Smooth muscle cell (in vitro differentiated cells): ENCODE results near the gene WNK1. TPM values are rescaled to one million over a fixed set of nuclear protein-coding genes. Genes with fewer than 3 reads are reported as not detected.

Experiments used
- DNase-seq: peaks from one replicate; lab custom pipeline; 2025; ENCODE audit not compliant: unreplicated experiment; lab: John Stamatoyannopoulos, UW
- H2AFZ ChIP-seq: fragments of 200-600 bp; sonication (generic); 2 replicates; pipeline ENCODE4 v1.6.0; 2016; ENCODE audit warnings: antibody characterized with exemption, low read depth, mild to moderate bottlenecking
- H3F3A ChIP-seq: fragments of 200-600 bp; sonication (generic); 2 replicates; pipeline ENCODE4 v1.6.0; 2017; ENCODE audit warnings: antibody characterized with exemption, low read depth
- H3K27ac ChIP-seq: fragments of 200-600 bp; sonication (generic); 2 replicates; pipeline ENCODE4 v1.5.1; 2016; ENCODE audit warnings: low read depth, mild to moderate bottlenecking
- H3K27me3 ChIP-seq: fragments of 200-600 bp; sonication (generic); 2 replicates; pipeline ENCODE4 v1.6.1; 2016; ENCODE audit warnings: low read depth, mild to moderate bottlenecking
- H3K36me3 ChIP-seq: fragments of 200-600 bp; sonication (generic); 2 replicates; pipeline ENCODE4 v1.5.1; 2016; ENCODE audit warnings: low read depth
- H3K4me1 ChIP-seq: fragments of 200-600 bp; sonication (generic); 2 replicates; pipeline ENCODE4 v1.5.1; 2016; ENCODE audit warnings: low read depth
- H3K4me2 ChIP-seq: fragments of 200-600 bp; sonication (generic); 2 replicates; pipeline ENCODE4 v1.6.0; 2016; ENCODE audit warnings: mild to moderate bottlenecking
- H3K4me3 ChIP-seq: fragments of 200-600 bp; sonication (generic); 2 replicates; pipeline ENCODE4 v1.5.1; 2016; ENCODE audit warnings: mild to moderate bottlenecking
- H3K79me2 ChIP-seq: fragments of 200-600 bp; sonication (generic); 2 replicates; pipeline ENCODE4 v1.6.0; 2016; ENCODE audit warnings: low read depth, mild to moderate bottlenecking
- H3K9ac ChIP-seq: fragments of 200-600 bp; sonication (generic); 2 replicates; pipeline ENCODE4 v1.6.0; 2016; ENCODE audit warnings: low read depth
- H3K9me3 ChIP-seq: fragments of 200-600 bp; sonication (generic); replicated peaks from 2 replicates; pipeline ENCODE4 v1.5.1; 2016; ENCODE audit warnings: low read depth
- H4K20me1 ChIP-seq: fragments of 200-600 bp; sonication (generic); 2 replicates; pipeline ENCODE4 v1.6.0; 2016; ENCODE audit warnings: low read depth
- WGBS: methylation state at CpG from one replicate; pipeline ENCODE4 v1.1.7; 2016; ENCODE audit warnings: low lambda C conversion rate; 5-methylcytosine and 5-hydroxymethylcytosine counted together
- polyA plus RNA-seq: library from polyadenylated mRNA; unstranded; fragments of >200 nt; fragmentation: Nextera tagmentation; extraction: Ambion mirVana; gene quantifications from 2 replicates; pipeline ENCODE4 v1.2.1, GENCODE V29; 2016
- total RNA-seq: library from RNA; depleted of rRNA; stranded (reverse); fragments of >200 nt; gene quantifications from 2 replicates; pipeline ENCODE4 v1.2.3, GENCODE V29; 2014
- TF ChIP-seq, protein P1 (sequence below): fragments of 200-600 bp; sonication (generic); IDR thresholded peaks from 2 replicates; pipeline ENCODE4 v1.5.1; 2017; ENCODE audit warnings: borderline replicate concordance, mild to moderate bottlenecking, antibody characterized with exemption; ENCODE audit not compliant: insufficient read depth, poor library complexity, severe bottlenecking

Gene WNK1
- total and polyA plus RNA-seq, 2 experiments from 2014 or later, result 42.2 to 104 TPM

GRCh38 chr12:907413-908185, 155.2 kb downstream of the WNK1 start:
- no peak overlapping the region for H3K27ac ChIP-seq
- H2AFZ ChIP-seq, result no peak overlapping the region
- TF ChIP-seq, protein P1, sequence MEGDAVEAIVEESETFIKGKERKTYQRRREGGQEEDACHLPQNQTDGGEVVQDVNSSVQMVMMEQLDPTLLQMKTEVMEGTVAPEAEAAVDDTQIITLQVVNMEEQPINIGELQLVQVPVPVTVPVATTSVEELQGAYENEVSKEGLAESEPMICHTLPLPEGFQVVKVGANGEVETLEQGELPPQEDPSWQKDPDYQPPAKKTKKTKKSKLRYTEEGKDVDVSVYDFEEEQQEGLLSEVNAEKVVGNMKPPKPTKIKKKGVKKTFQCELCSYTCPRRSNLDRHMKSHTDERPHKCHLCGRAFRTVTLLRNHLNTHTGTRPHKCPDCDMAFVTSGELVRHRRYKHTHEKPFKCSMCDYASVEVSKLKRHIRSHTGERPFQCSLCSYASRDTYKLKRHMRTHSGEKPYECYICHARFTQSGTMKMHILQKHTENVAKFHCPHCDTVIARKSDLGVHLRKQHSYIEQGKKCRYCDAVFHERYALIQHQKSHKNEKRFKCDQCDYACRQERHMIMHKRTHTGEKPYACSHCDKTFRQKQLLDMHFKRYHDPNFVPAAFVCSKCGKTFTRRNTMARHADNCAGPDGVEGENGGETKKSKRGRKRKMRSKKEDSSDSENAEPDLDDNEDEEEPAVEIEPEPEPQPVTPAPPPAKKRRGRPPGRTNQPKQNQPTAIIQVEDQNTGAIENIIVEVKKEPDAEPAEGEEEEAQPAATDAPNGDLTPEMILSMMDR, result no peak
- no peaks in the 10 kb centered on the region for H3K4me1 ChIP-seq
- H3K9ac ChIP-seq, result no peak overlapping the region
- H3F3A ChIP-seq, result peaks cover 3% of the 10 kb centered on the region
- H3K9me3 ChIP-seq, result no peaks in the 10 kb centered on the region
- H3K4me2 ChIP-seq, result no peak overlapping the region
- WGBS, result 90% methylated on average over 16 of the region's 16 CpGs
- H3K36me3 ChIP-seq, result peaks cover 31% of the 10 kb centered on the region
- DNase-seq, result no peak
- H3K79me2 ChIP-seq, result peaks cover 12% of the 10 kb centered on the region
- no peak overlapping the region for H3K4me3 ChIP-seq
- no peaks in the 10 kb centered on the region for H3K27me3 ChIP-seq
- H4K20me1 ChIP-seq, result peaks cover 37% of the 10 kb centered on the region

GRCh38 chr12:909861-910260, 157.5 kb downstream of the WNK1 start:
- no peak overlapping the region for H3K27ac ChIP-seq
- H4K20me1 ChIP-seq, result peaks cover 17% of the 10 kb centered on the region
- 94% methylated on average over 3 of the region's 3 CpGs for WGBS
- DNase-seq, result no peak
- no peak overlapping the region for H3K9ac ChIP-seq
- no peaks in the 10 kb centered on the region for H3K27me3 ChIP-seq
- H3K9me3 ChIP-seq, result no peaks in the 10 kb centered on the region
- TF ChIP-seq, protein P1, result no peak
- peaks cover 9% of the 10 kb centered on the region for H3F3A ChIP-seq
- no peaks in the 10 kb centered on the region for H3K79me2 ChIP-seq
- no peak overlapping the region for H2AFZ ChIP-seq
- peaks cover 19% of the 10 kb centered on the region for H3K36me3 ChIP-seq
- H3K4me3 ChIP-seq, result no peak overlapping the region
- H3K4me1 ChIP-seq, result no peaks in the 10 kb centered on the region
- no peak overlapping the region for H3K4me2 ChIP-seq

DNA sequence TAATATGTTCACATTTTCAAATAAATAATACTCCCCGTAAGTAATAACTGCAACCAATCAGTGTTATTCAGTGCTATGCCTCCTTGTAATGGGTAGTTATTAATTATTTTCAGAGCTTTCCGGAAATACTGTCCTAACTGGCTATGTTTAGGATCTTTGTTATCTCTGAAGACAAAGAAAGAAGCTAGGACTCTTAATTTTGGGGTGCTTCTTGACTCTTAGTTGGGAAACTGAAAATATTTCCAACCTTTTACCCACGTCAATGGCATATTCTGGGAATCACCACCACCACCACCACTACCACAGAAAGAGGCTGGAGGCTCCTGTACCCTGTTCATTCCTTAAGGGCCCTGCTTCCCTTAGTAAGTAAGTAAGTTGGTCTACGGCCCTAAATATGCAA, 158.0 kb downstream of the WNK1 start:
- Histone ChIP-seq H3K36me3 (peaks cover 18% of the 10 kb centered on the region), H3K9me3 (no peaks in the 10 kb centered on the region), H3K79me2 (no peaks in the 10 kb centered on the region), H3K4me2 (no peak overlapping the region), H3K9ac (no peak overlapping the region), H2AFZ (no peak overlapping the region), H3K4me3 (no peak overlapping the region), H3K4me1 (no peaks in the 10 kb centered on the region), H3K27me3 (no peaks in the 10 kb centered on the region), H4K20me1 (peaks cover 13% of the 10 kb centered on the region), H3F3A (peaks cover 9% of the 10 kb centered on the region), H3K27ac (no peak overlapping the region)
- WGBS, result 94% methylated on average over 4 of the region's 4 CpGs
- TF ChIP-seq, protein P1, result no peak
- no peak for DNase-seq

GRCh38 chr12:911191-911826, 158.9 kb downstream of the WNK1 start:
- no peak overlapping the region for H3K4me3 ChIP-seq
- TF ChIP-seq, protein P1, result no peak
- H3K27me3 ChIP-seq, result no peaks in the 10 kb centered on the region
- H3K27ac ChIP-seq, result no peak overlapping the region
- H2AFZ ChIP-seq, result no peak overlapping the region
- WGBS, result 95% methylated on average over 10 of the region's 10 CpGs
- DNase-seq, result no peak
- no peak overlapping the region for H3K9ac ChIP-seq
- peaks cover 4% of the 10 kb centered on the region for H4K20me1 ChIP-seq
- peaks cover 9% of the 10 kb centered on the region for H3F3A ChIP-seq
- peaks cover 18% of the 10 kb centered on the region for H3K36me3 ChIP-seq
- no peaks in the 10 kb centered on the region for H3K79me2 ChIP-seq
- H3K4me2 ChIP-seq, result no peak overlapping the region
- no peaks in the 10 kb centered on the region for H3K9me3 ChIP-seq
- H3K4me1 ChIP-seq, result no peaks in the 10 kb centered on the region
